Keratinocyte (primary cell): ENCODE measurements around the gene OSBPL10. TPM values are rescaled to one million over a fixed set of nuclear protein-coding genes. Genes with fewer than 3 reads are reported as not detected.

ENCODE experiments used
- DNase-seq: peaks from one replicate; pipeline ENCODE4 v3.0.0-alpha.2; 2011; ENCODE audit warnings: low read depth, missing footprints, low spot score
- FAIRE-seq: peaks from 2 replicates; lab custom pipeline; 2011; peaks lifted over from hg19 to GRCh38; lab: Jason Lieb, UNC
- H2AFZ ChIP-seq: 2 replicates; pipeline ENCODE4 v1.6.0; 2012; ENCODE audit warnings: low read length, control low read depth, inconsistent platforms; ENCODE audit not compliant: control insufficient read depth
- H3K27ac ChIP-seq: 2 replicates; pipeline ENCODE4 v1.5.1; 2011; ENCODE audit warnings: low read length; ENCODE audit not compliant: control insufficient read depth, insufficient read depth
- H3K27me3 ChIP-seq: 3 replicates; pipeline ENCODE4 v1.6.0; 2011; ENCODE audit warnings: low read length; ENCODE audit not compliant: control insufficient read depth, insufficient read depth; ENCODE audit errors: extremely low read depth
- H3K36me3 ChIP-seq, 2 experiments: 2 replicates in 1 of 2; 3 replicates in 1 of 2; pipeline ENCODE4 v1.5.1; 2011; ENCODE audit warnings: low read length in 2 of 2, mild to moderate bottlenecking in 1 of 2; ENCODE audit not compliant: control insufficient read depth in 2 of 2, insufficient read depth in 2 of 2; ENCODE audit errors: extremely low read depth in 1 of 2
- H3K4me1 ChIP-seq: 3 replicates; pipeline ENCODE4 v1.5.1; 2011; ENCODE audit warnings: low read length; ENCODE audit not compliant: control insufficient read depth, insufficient read depth; ENCODE audit errors: extremely low read depth
- H3K4me2 ChIP-seq: 3 replicates; pipeline ENCODE4 v1.6.0; 2011; ENCODE audit warnings: low read depth, low read length; ENCODE audit not compliant: control insufficient read depth, insufficient read depth; ENCODE audit errors: extremely low read depth
- H3K4me3 ChIP-seq, 3 experiments: fragments of 200-600 bp in 1 of 3; sonication (generic) in 1 of 3; 2 replicates in 2 of 3; 3 replicates in 1 of 3; pipeline ENCODE4 v1.5.1; 2011 to 2016; ENCODE audit warnings: low read length in 3 of 3, mild to moderate bottlenecking in 3 of 3, control low read depth in 2 of 3, inconsistent platforms in 1 of 3, low read depth in 1 of 3, mixed read lengths in 1 of 3, mixed run types in 1 of 3, moderate library complexity in 1 of 3; ENCODE audit not compliant: control insufficient read depth in 2 of 3, insufficient read depth in 2 of 3; ENCODE audit errors: extremely low read depth in 1 of 3
- H3K79me2 ChIP-seq: 2 replicates; pipeline ENCODE4 v1.6.0; 2012; ENCODE audit warnings: low read length; ENCODE audit not compliant: control insufficient read depth, insufficient read depth
- H3K9ac ChIP-seq: 3 replicates; pipeline ENCODE4 v1.6.0; 2011; ENCODE audit warnings: low read length; ENCODE audit not compliant: control insufficient read depth, insufficient read depth; ENCODE audit errors: extremely low read depth
- H3K9me1 ChIP-seq: 3 replicates; pipeline ENCODE4 v1.6.0; 2011; ENCODE audit warnings: low read length; ENCODE audit not compliant: control insufficient read depth, insufficient read depth; ENCODE audit errors: extremely low read depth
- H3K9me3 ChIP-seq: 2 replicates; pipeline ENCODE4 v1.5.1; 2012; ENCODE audit warnings: low read depth, low read length; ENCODE audit not compliant: control insufficient read depth
- H4K20me1 ChIP-seq: 3 replicates; pipeline ENCODE4 v1.6.0; 2011; ENCODE audit warnings: low read length; ENCODE audit not compliant: control insufficient read depth, insufficient read depth; ENCODE audit errors: extremely low read depth
- EZH2 ChIP-seq: IDR thresholded peaks from one replicate; pipeline ENCODE4 v1.6.1; 2012; ENCODE audit warnings: inconsistent platforms, mild to moderate bottlenecking, low read length, moderate library complexity
- dilution Hi-C: fragments of 300-500 bp; cut with MboI; formaldehyde crosslinking; loops from one replicate; pipeline ENCODE4 v1.7.0; 2020; ENCODE audit warnings: low sequenced_read_pairs; ENCODE audit not compliant: extremely low pct_ligation_motif_present
- polyA plus RNA-seq, 5 experiments: library from polyadenylated mRNA; depleted of rRNA in 3 of 5; stranded (reverse) in 3 of 5; stranded (forward) in 1 of 5; unstranded in 1 of 5; fragments of >200 nt; gene quantifications; 1 replicate in 1 of 5; 2 replicates in 3 of 5; 3 replicates in 1 of 5; pipeline versions ENCODE4 v1.2.1 to v1.2.3, GENCODE V29; 2011 to 2012; ENCODE audit warnings: missing spikeins in 2 of 5, low read depth in 1 of 5, low replicate concordance in 1 of 5
- TF ChIP-seq, protein P1 (sequence below), 3 experiments: IDR thresholded peaks in 1 of 3; conservative IDR thresholded peaks in 1 of 3; optimal IDR thresholded peaks in 1 of 3; 2 replicates in 2 of 3; 3 replicates in 1 of 3; pipeline versions ENCODE3 to v1.5.1; 2011; ENCODE audit warnings: low read length in 3 of 3, mild to moderate bottlenecking in 3 of 3, moderate library complexity in 2 of 3, control low read depth in 1 of 3, inconsistent platforms in 1 of 3; ENCODE audit not compliant: insufficient read depth in 2 of 3; ENCODE audit errors: extremely low read depth in 1 of 3

Gene OSBPL10
- polyA plus RNA-seq, 1 donor (not counting 4 experiments of a cell fraction or from before 2014, with no cell fraction given) = 50.1 TPM

- FAIRE-seq = no peak
- Histone ChIP-seq H3K4me1 (no peaks in the 10 kb centered on the region), H3K9ac (no peak overlapping the region), H3K27ac (no peak overlapping the region), H4K20me1 (no peaks in the 10 kb centered on the region), H3K4me3 (no peak overlapping the region), H2AFZ (no peak overlapping the region), H3K36me3 (peaks cover 5 to 15% of the 10 kb centered on the region in 2 experiments), H3K79me2 (peaks cover 16% of the 10 kb centered on the region), H3K9me1 (no peaks in the 10 kb centered on the region), H3K4me2 (no peak overlapping the region), H3K9me3 (no peaks in the 10 kb centered on the region), H3K27me3 (no peaks in the 10 kb centered on the region)
- TF ChIP-seq, protein P1, sequence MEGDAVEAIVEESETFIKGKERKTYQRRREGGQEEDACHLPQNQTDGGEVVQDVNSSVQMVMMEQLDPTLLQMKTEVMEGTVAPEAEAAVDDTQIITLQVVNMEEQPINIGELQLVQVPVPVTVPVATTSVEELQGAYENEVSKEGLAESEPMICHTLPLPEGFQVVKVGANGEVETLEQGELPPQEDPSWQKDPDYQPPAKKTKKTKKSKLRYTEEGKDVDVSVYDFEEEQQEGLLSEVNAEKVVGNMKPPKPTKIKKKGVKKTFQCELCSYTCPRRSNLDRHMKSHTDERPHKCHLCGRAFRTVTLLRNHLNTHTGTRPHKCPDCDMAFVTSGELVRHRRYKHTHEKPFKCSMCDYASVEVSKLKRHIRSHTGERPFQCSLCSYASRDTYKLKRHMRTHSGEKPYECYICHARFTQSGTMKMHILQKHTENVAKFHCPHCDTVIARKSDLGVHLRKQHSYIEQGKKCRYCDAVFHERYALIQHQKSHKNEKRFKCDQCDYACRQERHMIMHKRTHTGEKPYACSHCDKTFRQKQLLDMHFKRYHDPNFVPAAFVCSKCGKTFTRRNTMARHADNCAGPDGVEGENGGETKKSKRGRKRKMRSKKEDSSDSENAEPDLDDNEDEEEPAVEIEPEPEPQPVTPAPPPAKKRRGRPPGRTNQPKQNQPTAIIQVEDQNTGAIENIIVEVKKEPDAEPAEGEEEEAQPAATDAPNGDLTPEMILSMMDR (optimal IDR thresholded peaks at IDR 0.05 in 1 of 3, IDR thresholded peaks at IDR 0.05 in 1 of 3, conservative IDR thresholded peaks at IDR 0.05 in 1 of 3; ENCODE audit: extremely low read depth in 1 of 3, insufficient read depth in 2 of 3, low read length in 3 of 3) = no peak
- TF ChIP-seq EZH2 = no peak
- DNase-seq = no peak
- dilution Hi-C loops = no loop called here
Measured at GRCh38 chr3:31740397-31740796, 240.7 kb downstream of the OSBPL10 start.

DNA sequence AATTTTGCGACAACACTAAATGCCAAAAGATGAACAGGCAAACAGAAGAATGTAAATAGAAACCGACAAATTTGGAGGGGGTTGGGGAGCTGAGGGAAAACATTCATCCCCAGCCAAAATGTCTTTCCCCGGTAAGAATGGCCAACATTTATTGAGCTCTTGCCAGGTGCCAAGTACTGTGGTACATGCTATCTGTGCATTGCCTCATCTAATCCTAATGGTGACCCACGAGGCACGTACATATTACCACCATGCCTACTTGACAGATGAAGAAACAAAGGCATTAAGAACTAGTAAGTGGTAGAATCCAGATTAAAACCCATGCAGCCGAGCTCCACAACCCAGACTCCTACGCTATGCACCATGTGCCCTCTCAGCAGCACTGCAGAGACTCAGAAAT, 242.7 kb downstream of the OSBPL10 start:
- Histone ChIP-seq H3K36me3 (peaks cover 4 to 8% of the 10 kb centered on the region in 2 experiments), H3K9me1 (no peaks in the 10 kb centered on the region), H3K9me3 (no peaks in the 10 kb centered on the region)

More for the DNA sequence above, 242.7 kb downstream of the OSBPL10 start:
- TF ChIP-seq, protein P1 (optimal IDR thresholded peaks at IDR 0.05 in 1 of 3, IDR thresholded peaks at IDR 0.05 in 1 of 3, conservative IDR thresholded peaks at IDR 0.05 in 1 of 3; ENCODE audit: extremely low read depth in 1 of 3, insufficient read depth in 2 of 3, low read length in 3 of 3) = no peak
- TF ChIP-seq EZH2 = no peak
- Histone ChIP-seq H3K4me3 (no peak overlapping the region), H4K20me1 (no peaks in the 10 kb centered on the region), H3K9ac (no peak overlapping the region), H3K4me2 (no peak overlapping the region), H3K4me1 (no peaks in the 10 kb centered on the region), H3K27ac (no peak overlapping the region), H3K27me3 (no peaks in the 10 kb centered on the region), H2AFZ (no peak overlapping the region), H3K79me2 (peaks cover 14% of the 10 kb centered on the region)
- FAIRE-seq (no peak), DNase-seq (no peak)
- dilution Hi-C loops = no loop called here
